ENCODE measurements around the gene CATSPERD. TPM values are rescaled to one million over a fixed set of nuclear protein-coding genes. Genes with fewer than 3 reads are reported as not detected.

Gene CATSPERD
- total RNA-seq, 1 donor from 2014 or later: 0.41 TPM

DNA sequence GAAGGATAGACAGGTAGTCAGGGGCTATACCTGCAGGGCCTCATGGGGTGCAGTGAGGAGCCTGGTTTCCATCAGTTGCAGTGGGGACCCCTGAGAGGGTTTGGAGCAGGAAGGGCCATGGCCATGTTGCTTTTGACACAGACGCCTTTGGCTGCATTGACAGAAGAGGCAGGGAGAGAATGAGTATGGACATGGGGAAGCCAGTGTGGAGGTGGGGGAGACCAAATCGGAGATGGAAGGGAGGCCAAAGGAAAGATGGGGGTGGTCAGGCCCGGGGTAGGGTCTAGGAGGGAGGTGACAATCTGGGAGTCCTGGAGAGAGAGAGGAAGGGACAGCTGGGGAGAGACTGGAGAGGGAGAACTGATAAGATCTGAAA lies 38.3 kb upstream of the CATSPERD start:
- Mint-ChIP-seq H3K27ac (peak overlapping the region; percentile 42), H3K9me3 (no peaks in the 10 kb centered on the region), H3K36me3 (no peaks in the 10 kb centered on the region), H3K4me3 (peak overlapping the region; percentile 83), H3K27me3 (peaks cover 3% of the 10 kb centered on the region), H3K4me1 (ENCODE audit: unreplicated experiment) (peaks cover 9% of the 10 kb centered on the region)
- no peak for TF ChIP-seq CTCF (conservative IDR thresholded peaks at IDR 0.05)
- no peak for DNase-seq (ENCODE audit: extremely low spot score, unreplicated experiment)

GRCh38 chr19:5683177-5683886 lies 37.1 kb upstream of the CATSPERD start:
- peak overlapping the region; percentile 67 for H3K4me3 Mint-ChIP-seq
- TF ChIP-seq CTCF (conservative IDR thresholded peaks at IDR 0.05): no peak
- H3K4me1 Mint-ChIP-seq (ENCODE audit: unreplicated experiment): peaks cover 9% of the 10 kb centered on the region
- H3K27ac Mint-ChIP-seq: peak overlapping the region; percentile 22
- H3K36me3 Mint-ChIP-seq: no peaks in the 10 kb centered on the region
- no peaks in the 10 kb centered on the region for H3K9me3 Mint-ChIP-seq
- peaks cover 3% of the 10 kb centered on the region for H3K27me3 Mint-ChIP-seq
- no peak for DNase-seq (ENCODE audit: extremely low spot score, unreplicated experiment)

- peaks cover 11% of the 10 kb centered on the region for H3K4me1 Mint-ChIP-seq (ENCODE audit: unreplicated experiment)
- no peak for DNase-seq (ENCODE audit: extremely low spot score, unreplicated experiment)
- peaks cover 3% of the 10 kb centered on the region for H3K27me3 Mint-ChIP-seq
- H3K4me3 Mint-ChIP-seq: no peak overlapping the region
- H3K9me3 Mint-ChIP-seq: no peaks in the 10 kb centered on the region
- no peaks in the 10 kb centered on the region for H3K36me3 Mint-ChIP-seq
- no peak overlapping the region for H3K27ac Mint-ChIP-seq
- TF ChIP-seq CTCF (conservative IDR thresholded peaks at IDR 0.05): no peak
Measured at GRCh38 chr19:5684694-5685430, 35.6 kb upstream of the CATSPERD start.

- no peaks in the 10 kb centered on the region for H3K9me3 Mint-ChIP-seq
- no peaks in the 10 kb centered on the region for H3K27me3 Mint-ChIP-seq
- TF ChIP-seq CTCF (conservative IDR thresholded peaks at IDR 0.05): no peak
- H3K27ac Mint-ChIP-seq: peak overlapping the region; percentile 77
- peaks cover 6% of the 10 kb centered on the region for H3K36me3 Mint-ChIP-seq
- H3K4me1 Mint-ChIP-seq (ENCODE audit: unreplicated experiment): peaks cover 13% of the 10 kb centered on the region
- no peak for DNase-seq (ENCODE audit: extremely low spot score, unreplicated experiment)
- H3K4me3 Mint-ChIP-seq: peak overlapping the region; percentile 84
Measured at GRCh38 chr19:5686326-5686646, 34.2 kb upstream of the CATSPERD start.

DNA sequence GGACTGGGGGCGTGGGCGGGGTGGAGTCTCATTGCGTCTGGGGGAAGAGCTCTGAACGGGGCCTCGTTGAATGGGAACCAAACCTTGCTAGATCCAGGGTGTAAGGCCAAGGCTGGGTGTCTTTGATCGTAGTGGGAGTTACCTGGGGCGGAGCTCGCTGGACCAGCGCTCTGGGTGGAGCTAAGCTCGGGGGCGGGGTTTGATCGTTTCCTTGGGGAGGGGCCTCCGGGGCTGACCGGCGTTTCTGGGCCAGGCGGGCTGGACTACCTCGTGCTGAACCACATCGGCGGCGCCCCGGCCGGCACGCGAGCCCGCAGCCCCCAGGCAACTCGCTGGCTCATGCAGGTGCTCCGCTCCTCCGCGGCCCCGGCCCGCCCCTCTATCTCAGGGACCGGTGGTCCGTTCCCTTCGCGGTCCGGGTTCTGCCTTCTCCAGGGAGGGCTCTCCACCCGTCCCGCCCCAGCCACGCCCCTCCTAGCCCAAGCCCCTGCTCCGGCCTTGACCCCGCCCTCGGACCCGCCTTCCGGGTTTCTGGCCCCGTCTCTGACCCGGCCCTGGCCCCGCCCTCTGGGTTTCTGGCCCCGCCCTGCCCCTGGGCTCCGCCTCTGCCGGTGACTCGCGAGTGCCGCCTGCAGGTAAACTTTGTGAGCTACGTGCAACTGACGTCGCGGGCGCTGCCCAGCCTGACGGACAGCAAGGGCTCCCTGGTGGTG lies 33.6 kb upstream of the CATSPERD start:
- H3K36me3 Mint-ChIP-seq: peaks cover 6% of the 10 kb centered on the region

More for the DNA sequence above, 33.6 kb upstream of the CATSPERD start:
- peak; percentile 99 for DNase-seq (ENCODE audit: extremely low spot score, unreplicated experiment)
- peak overlapping the region; percentile 84 for H3K4me3 Mint-ChIP-seq
- H3K9me3 Mint-ChIP-seq: no peaks in the 10 kb centered on the region
- peaks cover 8% of the 10 kb centered on the region for H3K4me1 Mint-ChIP-seq (ENCODE audit: unreplicated experiment)
- TF ChIP-seq CTCF (conservative IDR thresholded peaks at IDR 0.05): peak; percentile 86
- peak overlapping the region; percentile 77 for H3K27ac Mint-ChIP-seq
- no peaks in the 10 kb centered on the region for H3K27me3 Mint-ChIP-seq

All from type B pancreatic cell (in vitro differentiated cells).